ENCODE data around the gene MLLT3.

DNA sequence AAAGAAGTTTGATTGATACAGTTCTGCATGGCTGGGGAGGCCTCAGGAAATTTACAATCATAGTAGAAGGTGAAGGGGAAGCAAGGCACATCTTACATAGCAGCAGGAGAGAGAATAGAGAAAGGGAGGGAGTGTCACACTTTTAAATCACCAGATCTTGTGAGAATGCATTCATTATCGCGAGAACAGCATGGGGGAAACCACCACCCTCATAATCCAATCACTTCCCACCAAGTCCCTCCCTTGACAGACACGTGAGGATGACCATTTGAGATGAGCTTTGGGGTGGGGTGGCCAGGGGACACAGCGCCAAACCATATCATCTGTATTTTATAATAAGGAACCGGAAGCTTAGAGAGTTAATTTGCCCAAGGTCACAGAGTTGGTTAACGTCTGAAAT, 48.1 kb upstream of the MLLT3 start:
- TF ChIP-seq POLR2A (IDR thresholded peaks at IDR 0.05; ENCODE audit: low read length) (no peak), GATA1 (IDR thresholded peaks at IDR 0.05; ENCODE audit: low read depth, low read length) (no peak)

Data from erythroblast (primary cell).